HEK293T (cell line): ENCODE measurements around the gene CORO1C.

Source experiments
- ARNT ChIP-seq: fragments of 450-650 bp; IDR thresholded peaks from 2 replicates; pipeline ENCODE4 v1.6.1; 2017; ENCODE audit warnings: mild to moderate bottlenecking
- BHLHE40 ChIP-seq: fragments of 450-650 bp; IDR thresholded peaks from 2 replicates; pipeline ENCODE4 v1.6.1; 2016; ENCODE audit warnings: mild to moderate bottlenecking, moderate library complexity, borderline replicate concordance
- ELF4 ChIP-seq: fragments of 450-650 bp; IDR thresholded peaks from 2 replicates; pipeline ENCODE4 v1.6.1; 2017; ENCODE audit warnings: antibody characterized with exemption
- FOXA1 ChIP-seq: fragments of 450-650 bp; IDR thresholded peaks from 2 replicates; pipeline ENCODE4 v1.6.1; 2016; ENCODE audit warnings: mild to moderate bottlenecking
- FOXK2 ChIP-seq: fragments of 450-650 bp; IDR thresholded peaks from 2 replicates; pipeline ENCODE4 v1.6.1; 2016; ENCODE audit warnings: mild to moderate bottlenecking
- FOXM1 ChIP-seq: fragments of 450-650 bp; IDR thresholded peaks from 2 replicates; pipeline ENCODE4 v1.6.1; 2017; ENCODE audit warnings: mild to moderate bottlenecking, borderline replicate concordance
- HDGF ChIP-seq: fragments of 450-650 bp; IDR thresholded peaks from 2 replicates; pipeline ENCODE4 v1.6.1; 2017; ENCODE audit warnings: antibody characterized with exemption, borderline replicate concordance
- L3MBTL2 ChIP-seq: fragments of 450-650 bp; conservative IDR thresholded peaks from 2 replicates; pipeline ENCODE4 v1.6.1; 2016; ENCODE audit warnings: mild to moderate bottlenecking
- LEF1 ChIP-seq: fragments of 450-650 bp; IDR thresholded peaks from 2 replicates; pipeline ENCODE4 v1.6.1; 2017; ENCODE audit warnings: mild to moderate bottlenecking, borderline replicate concordance
- NFRKB ChIP-seq: fragments of 450-650 bp; IDR thresholded peaks from 2 replicates; pipeline ENCODE4 v1.6.1; 2016; ENCODE audit warnings: mild to moderate bottlenecking, moderate library complexity
- SP1 ChIP-seq: fragments of 450-650 bp; IDR thresholded peaks from 2 replicates; pipeline ENCODE4 v1.6.1; 2017
- SUZ12 ChIP-seq: fragments of 450-650 bp; IDR thresholded peaks from 2 replicates; pipeline ENCODE4 v1.6.1; 2016; ENCODE audit warnings: mild to moderate bottlenecking
- TARDBP ChIP-seq: fragments of 450-650 bp; IDR thresholded peaks from 2 replicates; pipeline ENCODE4 v1.6.1; 2016
- ZNF384 ChIP-seq: fragments of 450-650 bp; IDR thresholded peaks from 2 replicates; pipeline ENCODE4 v1.6.1; 2016

DNA sequence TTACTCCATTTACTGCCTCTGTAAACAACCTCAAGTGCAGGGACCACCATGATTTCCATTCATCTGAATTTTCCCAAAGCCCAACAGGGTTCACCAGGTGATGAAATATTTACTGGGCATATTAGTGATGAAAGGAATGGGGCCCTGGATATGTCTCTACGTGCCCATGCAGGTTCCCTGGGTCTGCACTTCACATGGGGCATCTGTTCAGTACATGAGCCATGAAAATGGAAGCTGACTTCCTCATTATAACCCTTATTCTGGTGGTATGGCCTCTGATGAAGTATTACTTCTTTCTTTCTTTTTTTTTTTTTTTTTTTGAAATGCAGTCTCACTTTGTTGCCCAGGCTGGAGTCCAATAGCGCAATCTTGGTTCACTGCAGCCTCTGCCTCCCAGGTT, 26.5 kb upstream of the CORO1C start:
- TF ChIP-seq ARNT = no peak
- TF ChIP-seq BHLHE40 = no peak
- TF ChIP-seq TARDBP = no peak
- TF ChIP-seq FOXA1 = no peak
- no peak for TF ChIP-seq FOXK2
- no peak for TF ChIP-seq SP1
- no peak for TF ChIP-seq ZNF384
- TF ChIP-seq ELF4 = no peak
- TF ChIP-seq NFRKB = no peak
- TF ChIP-seq LEF1 = no peak
- no peak for TF ChIP-seq L3MBTL2
- TF ChIP-seq HDGF = no peak
- TF ChIP-seq FOXM1 = no peak
- TF ChIP-seq SUZ12 = no peak
